K562 (cell line): ENCODE data around the gene PLA2G2E. TPM values are rescaled to one million over a fixed set of nuclear protein-coding genes. Genes with fewer than 3 reads are reported as not detected.

Experiments used
- ATAC-seq: fragments of 200-7000 bp; cut with Tn5 transposase; 3 replicates; pipeline ENCODE4 v1.9.1; 2020; ENCODE audit warnings: moderate library complexity
- BruUV-seq: library from RNA; stranded (reverse); fragments of 400-500 nt; replicated peaks from 2 replicates; lab custom pipeline; 2021; lab: Mats Ljungman, UMichigan
- CTCF ChIA-PET: fragments of 300-600 bp; formaldehyde crosslinking; extraction: SDS; loops from one replicate; lab custom pipeline; 2021; ENCODE audit warnings: low intra/inter-chr PET ratio; lab: Yijun Ruan, JAX
- POLR2A ChIA-PET: fragments of 300-600, 350-650 bp; sonication (Branson Sonifier 250); formaldehyde crosslinking; extraction: SDS; loops from one replicate; lab custom pipeline; 2021; ENCODE audit warnings: antibody characterized with exemption, inconsistent platforms; lab: Yijun Ruan, JAX
- DNase-seq, 4 experiments: peaks; one replicate each; pipeline versions ENCODE4 v3.0.0 to v3.0.0-alpha.2; 2011 to 2018; ENCODE audit warnings: low spot score in 3 of 4, mixed read lengths in 3 of 4; ENCODE audit errors: extremely low read depth in 1 of 4
- FAIRE-seq: peaks from 2 replicates; lab custom pipeline; 2011; peaks lifted over from hg19 to GRCh38; lab: Jason Lieb, UNC
- H2AFZ ChIP-seq: 2 replicates; pipeline ENCODE4 v1.6.0; 2011; ENCODE audit warnings: low read depth, low read length, control low read depth, inconsistent platforms
- H3K27ac ChIP-seq: fragments of 200-600 bp; 3 replicates; pipeline ENCODE4 v1.8.0; 2011; ENCODE audit warnings: low read depth, mild to moderate bottlenecking, control low read depth, inconsistent platforms, low read length, moderate library complexity, mixed read lengths; ENCODE audit errors: extremely low read depth
- H3K27me3 ChIP-seq, 2 experiments: fragments of 300-600 bp in 1 of 2; 2 replicates in 1 of 2; 3 replicates in 1 of 2; pipeline versions ENCODE4 v1.6.0 to v1.8.0; 2011; ENCODE audit warnings: inconsistent platforms in 2 of 2, low read length in 2 of 2, mild to moderate bottlenecking in 1 of 2, mixed read lengths in 1 of 2, moderate library complexity in 1 of 2; ENCODE audit not compliant: control insufficient read depth in 2 of 2, insufficient read depth in 2 of 2
- H3K36me3 ChIP-seq: fragments of 300-600 bp; 3 replicates; pipeline ENCODE4 v1.8.0; 2011; ENCODE audit warnings: mild to moderate bottlenecking, low read length, inconsistent platforms; ENCODE audit not compliant: control insufficient read depth, insufficient read depth
- H3K4me1 ChIP-seq, 2 experiments: fragments of 200-600 bp in 1 of 2; replicated peaks in 1 of 2; 2 replicates in 1 of 2; 3 replicates in 1 of 2; pipeline versions ENCODE4 v1.5.1 to v1.8.0; 2011; ENCODE audit warnings: inconsistent platforms in 2 of 2, low read length in 2 of 2, mild to moderate bottlenecking in 1 of 2, mixed read lengths in 1 of 2, moderate library complexity in 1 of 2; ENCODE audit not compliant: control insufficient read depth in 2 of 2, insufficient read depth in 2 of 2
- H3K4me2 ChIP-seq: 2 replicates; pipeline ENCODE4 v1.6.1; 2011; ENCODE audit warnings: low read length, control low read depth, inconsistent platforms, mixed read lengths; ENCODE audit not compliant: insufficient read depth
- H3K4me3 ChIP-seq: fragments of 200-600 bp; sonication (generic), shearing (Covaris generic); 2 replicates; pipeline ENCODE4 v1.5.1; 2016; ENCODE audit warnings: control low read depth, inconsistent platforms
- H3K79me2 ChIP-seq: fragments of 200-600 bp; 3 replicates; pipeline ENCODE4 v1.8.0; 2011; ENCODE audit warnings: low read length, inconsistent platforms; ENCODE audit not compliant: control insufficient read depth, insufficient read depth
- H3K9ac ChIP-seq, 2 experiments: 2 replicates each; pipeline versions ENCODE4 v1.6.0 to v1.6.1; 2011; ENCODE audit warnings: low read depth in 2 of 2, low read length in 2 of 2, control low read depth in 1 of 2, inconsistent platforms in 1 of 2, mild to moderate bottlenecking in 1 of 2, mixed read lengths in 1 of 2; ENCODE audit not compliant: insufficient read depth in 1 of 2
- H3K9me1 ChIP-seq: one replicate; pipeline ENCODE4 v1.6.0; 2011; ENCODE audit warnings: inconsistent platforms, mild to moderate bottlenecking, low read length, moderate library complexity; ENCODE audit not compliant: control insufficient read depth, insufficient read depth
- H3K9me3 ChIP-seq: replicated peaks from 2 replicates; pipeline ENCODE4 v1.5.1; 2011; ENCODE audit warnings: low read depth, low read length, inconsistent platforms; ENCODE audit not compliant: control insufficient read depth, insufficient read depth
- H4K20me1 ChIP-seq: replicated peaks from 2 replicates; pipeline ENCODE4 v1.6.1; 2011; ENCODE audit warnings: low read length, inconsistent platforms, mixed read lengths; ENCODE audit not compliant: control insufficient read depth, insufficient read depth
- ATF1 ChIP-seq, 2 experiments: fragments of 450-650 bp in 1 of 2; IDR thresholded peaks; 2 replicates each; pipeline ENCODE4 v1.6.1; 2016; ENCODE audit warnings: missing compliant biosample characterization in 1 of 2, missing genetic modification characterization in 1 of 2
- ILF3 ChIP-seq: fragments of 450-650 bp; IDR thresholded peaks from 2 replicates; pipeline ENCODE4 v1.6.1; 2018; ENCODE audit warnings: antibody characterized with exemption, mild to moderate bottlenecking, moderate library complexity, borderline replicate concordance
- KLF13 ChIP-seq: fragments of 450-650 bp; IDR thresholded peaks from 2 replicates; pipeline ENCODE4 v1.6.1; 2016; ENCODE audit warnings: missing genetic modification characterization, low read depth, mild to moderate bottlenecking, missing compliant biosample characterization, moderate library complexity, borderline replicate concordance
- MNT ChIP-seq, 2 experiments: fragments of 450-650 bp; conservative IDR thresholded peaks; 2 replicates each; pipeline ENCODE4 v1.6.1; 2017; ENCODE audit warnings: mild to moderate bottlenecking in 2 of 2, moderate library complexity in 2 of 2
- RBFOX2 ChIP-seq: fragments of 200-400 bp; formaldehyde crosslinking; IDR thresholded peaks from 2 replicates; pipeline ENCODE4 v1.6.1; 2017; ENCODE audit warnings: low read depth, mild to moderate bottlenecking, low read length, moderate library complexity
- SMAD4 ChIP-seq: fragments of 250-450 bp; sonication (Bioruptor Pico); conservative IDR thresholded peaks from 2 replicates; pipeline ENCODE4 v1.8.0; 2021; ENCODE audit warnings: inconsistent platforms, mild to moderate bottlenecking, moderate library complexity
- SREBF2 ChIP-seq: sonication (generic); formaldehyde crosslinking; IDR thresholded peaks from 2 replicates; pipeline ENCODE4 v1.4.0; 2020; ENCODE audit warnings: mild to moderate bottlenecking, missing genetic modification reagents
- TEAD2 ChIP-seq: fragments of 450-650 bp; IDR thresholded peaks from 2 replicates; pipeline ENCODE4 v1.6.1; 2016; ENCODE audit warnings: missing genetic modification characterization, control low read depth, missing compliant biosample characterization
- TOE1 ChIP-seq, 2 experiments: fragments of 450-650 bp in 1 of 2; sonication (generic) in 1 of 2; formaldehyde crosslinking in 1 of 2; IDR thresholded peaks; 2 replicates each; pipeline versions ENCODE4 v1.7.1 to v1.8.0; 2016 to 2022; ENCODE audit warnings: borderline replicate concordance in 2 of 2, mild to moderate bottlenecking in 2 of 2, antibody characterized with exemption in 1 of 2, inconsistent platforms in 1 of 2, low read depth in 1 of 2, missing genetic modification reagents in 1 of 2, moderate library complexity in 1 of 2
- ZKSCAN8 ChIP-seq: fragments of 200-800 bp; sonication (Bioruptor generic); IDR thresholded peaks from 2 replicates; pipeline ENCODE4 v1.6.1; 2016; ENCODE audit warnings: missing genetic modification characterization, missing compliant biosample characterization
- ZNF263 ChIP-seq: sonication (generic); formaldehyde crosslinking; IDR thresholded peaks from 2 replicates; pipeline ENCODE4 v1.8.0; 2022; ENCODE audit warnings: mild to moderate bottlenecking, missing genetic modification reagents, borderline replicate concordance
- ZNF592 ChIP-seq: fragments of 450-650 bp; IDR thresholded peaks from 2 replicates; pipeline ENCODE4 v1.6.1; 2017; ENCODE audit warnings: antibody characterized with exemption, mild to moderate bottlenecking
- WGBS: fragments of 100-300 bp; shearing (Covaris generic); methylation state at CpG from one replicate; pipeline ENCODE4 v1.1.6; 2016; ENCODE audit warnings: low coverage, mixed read lengths; ENCODE audit not compliant: insufficient coverage; ENCODE audit errors: missing lambda C conversion rate; 5-methylcytosine and 5-hydroxymethylcytosine counted together
- in situ Hi-C: fragments of 300-500 bp; cut with MboI; formaldehyde crosslinking; loops from 4 replicates; pipeline ENCODE4 v1.15.0; 2018; ENCODE audit warnings: inconsistent platforms, mixed read lengths
- intact Hi-C: fragments of 100-400 bp; cut with micrococcal nuclease; formaldehyde crosslinking; loops from 2 replicates; pipeline ENCODE4 v1.14.2; 2022
- polyA plus RNA-seq, 8 experiments: library from polyadenylated mRNA; depleted of rRNA in 4 of 8; stranded (reverse) in 5 of 8; unstranded in 3 of 8; fragments of >200 nt; fragmentation: Nextera tagmentation in 2 of 8; fragmentation: Illumina TruSeq in 1 of 8; extraction: Ambion mirVana in 2 of 8; extraction: Trizol in 1 of 8; gene quantifications; 2 replicates each; pipeline versions ENCODE4 v1.2.1 to v1.2.3, GENCODE V29; 2011 to 2014; ENCODE audit warnings: inconsistent platforms in 1 of 8, missing spikeins in 1 of 8
- total RNA-seq, 7 experiments: library from RNA; depleted of rRNA in 6 of 7; stranded (reverse); fragments of >200 nt in 6 of 7; fragmentation: Illumina TruSeq in 2 of 7; extraction: Trizol in 2 of 7; gene quantifications; 2 replicates each; pipeline versions ENCODE4 v1.2.1 to v1.2.3, GENCODE V29; 2011 to 2021; ENCODE audit warnings: low replicate concordance in 1 of 7
- TF ChIP-seq, protein P1 (sequence below): fragments of 250-450 bp; sonication (Bioruptor Pico); IDR thresholded peaks from 2 replicates; pipeline ENCODE4 v1.8.0; 2022; ENCODE audit warnings: inconsistent platforms

The PLA2G2E gene
- total and polyA plus RNA-seq, 9 of the 15 experiments (the other 6 are each of a cell fraction or from before 2014, with no cell fraction given), result not detected

- peak overlapping the region; percentile 34 for H3K4me2 ChIP-seq
- H3K4me1 ChIP-seq, result peaks cover 11 to 17% of the 10 kb centered on the region in 2 experiments; a peak in 4 of 5 replicates
- ChIA-PET CTCF (no interaction called here), POLR2A (interaction anchor here (0.6 to 1.9 kb wide), 10 partner anchors 9 to 788 kb away, joined by 3 to 6 read pairs (median 4); no protein-coding TSS in a partner anchor)
- no peaks in the 10 kb centered on the region for H4K20me1 ChIP-seq
- peak overlapping the region; percentile 61 for H3K27ac ChIP-seq
- H3K79me2 ChIP-seq, result peaks cover 14% of the 10 kb centered on the region
- H3K9ac ChIP-seq, result no peak overlapping the region
- no peaks in the 10 kb centered on the region for H3K36me3 ChIP-seq
- peaks cover 0 to 8% of the 10 kb centered on the region in 2 experiments; a peak in 1 of 5 replicates for H3K27me3 ChIP-seq
- intact Hi-C loops, result no loop called here
- ATAC-seq (no peak), DNase-seq (no peak), FAIRE-seq (no peak)
- H2AFZ ChIP-seq, result peak overlapping the region; percentile 82
- BruUV-seq, result TSS peak; percentile 77
- H3K9me1 ChIP-seq, result peaks cover 2% of the 10 kb centered on the region
- H3K4me3 ChIP-seq, result no peak overlapping the region
- H3K9me3 ChIP-seq, result no peaks in the 10 kb centered on the region
- in situ Hi-C loops, result no loop called here
- WGBS, result 59% methylated on average over 12 of the region's 12 CpGs
- TF ChIP-seq SREBF2 (no peak), RBFOX2 (no peak; the same call in 1 of the 2 replicates), TEAD2 (0 out of 2 replicates have a peak, but pooled peaks have one; percentile 13), KLF13 (tag) (no peak), TOE1 (IDR thresholded peaks at IDR 0.05; ENCODE audit: borderline replicate concordance) (peak; percentile 49; the same call in 1 of the 2 replicates), TOE1 (CRISPR knock-in tag; IDR thresholded peaks at IDR 0.05; ENCODE audit: borderline replicate concordance, low read depth) (no peak), ZNF592 (0 out of 2 replicates have a peak, but pooled peaks have one; percentile 33), ILF3 (0 out of 2 replicates have a peak, but pooled peaks have one; percentile 26), SMAD4 (CRISPR knock-in tag) (0 out of 2 replicates have a peak, but pooled peaks have one; percentile 5), ZNF263 (CRISPR knock-in tag) (no peak), MNT (conservative IDR thresholded peaks at IDR 0.05) (peak in 1 of 2 experiments; percentile 7; a peak in 1 of 4 replicates), ATF1 (CRISPR knock-in tag; IDR thresholded peaks at IDR 0.05) (no peak), ATF1 (tag; IDR thresholded peaks at IDR 0.05) (peak; percentile 31; the same call in 1 of the 2 replicates), ZKSCAN8 (0 out of 2 replicates have a peak, but pooled peaks have one; percentile 49)
- TF ChIP-seq, protein P1, sequence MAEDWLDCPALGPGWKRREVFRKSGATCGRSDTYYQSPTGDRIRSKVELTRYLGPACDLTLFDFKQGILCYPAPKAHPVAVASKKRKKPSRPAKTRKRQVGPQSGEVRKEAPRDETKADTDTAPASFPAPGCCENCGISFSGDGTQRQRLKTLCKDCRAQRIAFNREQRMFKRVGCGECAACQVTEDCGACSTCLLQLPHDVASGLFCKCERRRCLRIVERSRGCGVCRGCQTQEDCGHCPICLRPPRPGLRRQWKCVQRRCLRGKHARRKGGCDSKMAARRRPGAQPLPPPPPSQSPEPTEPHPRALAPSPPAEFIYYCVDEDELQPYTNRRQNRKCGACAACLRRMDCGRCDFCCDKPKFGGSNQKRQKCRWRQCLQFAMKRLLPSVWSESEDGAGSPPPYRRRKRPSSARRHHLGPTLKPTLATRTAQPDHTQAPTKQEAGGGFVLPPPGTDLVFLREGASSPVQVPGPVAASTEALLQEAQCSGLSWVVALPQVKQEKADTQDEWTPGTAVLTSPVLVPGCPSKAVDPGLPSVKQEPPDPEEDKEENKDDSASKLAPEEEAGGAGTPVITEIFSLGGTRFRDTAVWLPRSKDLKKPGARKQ (CRISPR knock-in tag), result 0 out of 2 replicates have a peak, but pooled peaks have one; percentile 51
Measured at GRCh38 chr1:19878637-19878985, 44.8 kb downstream of the PLA2G2E start.
